Adrenal gland (tissue), 12 donors: ENCODE results near the gene PRMT2. TPM values are rescaled to one million over a fixed set of nuclear protein-coding genes. Genes with fewer than 3 reads are reported as not detected.
A peak's percentile ranks its signal among the peaks of the same experiment; 100 is the strongest.

ENCODE experiments used
- DNase-seq, 7 donors: peaks; one replicate each; pipeline ENCODE4 v3.0.0-alpha.2; 2019 to 2020
- H3K27ac ChIP-seq, 5 donors: fragments of 200-600 bp; sonication (generic) in 4 of 5; 1 replicate in 3 of 5; 2 replicates in 2 of 5; pipeline versions ENCODE4 v1.5.1 to v1.8.0; 2016 to 2020; ENCODE audit warnings: mild to moderate bottlenecking in 1 of 5
- H3K27me3 ChIP-seq: fragments of 200-600 bp; 2 replicates; pipeline ENCODE4 v1.8.0; 2021
- H3K36me3 ChIP-seq, 2 donors: fragments of 200-600 bp; replicated peaks in 1 of 2; 1 replicate in 1 of 2; 2 replicates in 1 of 2; pipeline versions ENCODE4 v1.5.1 to v1.8.0; 2018 to 2022
- H3K4me1 ChIP-seq, 2 donors: fragments of 200-600 bp; replicated peaks in 1 of 2; 1 replicate in 1 of 2; 2 replicates in 1 of 2; pipeline versions ENCODE4 v1.5.1 to v1.8.0; 2018 to 2021
- H3K4me3 ChIP-seq, 4 donors: fragments of 200-600 bp; sonication (generic) in 3 of 4; one replicate each; pipeline ENCODE4 v1.5.1; 2016 to 2018
- H3K9me3 ChIP-seq, 3 donors: fragments of 200-600 bp; sonication (generic) in 1 of 3; replicated peaks in 1 of 3; 1 replicate in 2 of 3; 2 replicates in 1 of 3; pipeline versions ENCODE4 v1.5.1 to v1.8.0; 2016 to 2021
- CTCF ChIP-seq, 6 experiments: fragments of 450-650 bp in 4 of 6; fragments of 200-600 bp in 2 of 6; sonication (generic) in 1 of 6; IDR thresholded peaks; 1 replicate in 5 of 6; 2 replicates in 1 of 6; pipeline versions ENCODE4 v1.5.1 to v1.8.0; 2016 to 2021; ENCODE audit warnings: antibody characterized with exemption in 6 of 6, mild to moderate bottlenecking in 2 of 6, moderate library complexity in 1 of 6
- POLR2A ChIP-seq, 2 donors: fragments of 450-650 bp; IDR thresholded peaks; one replicate each; pipeline ENCODE4 v1.6.1; 2017; ENCODE audit warnings: antibody characterized with exemption in 2 of 2, mild to moderate bottlenecking in 2 of 2, moderate library complexity in 1 of 2
- WGBS, 4 donors: extraction: QIAGEN DNeasy Blood & Tissue Kit in 2 of 4; methylation state at CpG; one replicate each; pipeline versions ENCODE4 v1.1.5 to v1.1.7; 2013 to 2017; 5-methylcytosine and 5-hydroxymethylcytosine counted together
- intact Hi-C, 2 donors: fragments of 100-400 bp; cut with DNase I; formaldehyde crosslinking; loops; one replicate each; pipeline versions ENCODE4 v1.14.1 to v1.15.0; 2022 to 2023
- polyA plus RNA-seq, 3 donors: library from polyadenylated mRNA; stranded (reverse); fragments of 200-250 nt in 2 of 3; fragments of 350-450 nt in 1 of 3; fragmentation: Illumina TruSeq in 1 of 3; extraction: RNeasy Lipid Tissue Mini Kit (QIAGEN cat#74804) in 1 of 3; gene quantifications; one replicate each; pipeline ENCODE4 v1.2.3, GENCODE V29; 2013 to 2014
- total RNA-seq, 9 donors: library from RNA; depleted of rRNA in 4 of 9; stranded (reverse); fragments of >200 nt in 4 of 9; fragments of 120-200 nt in 1 of 9; fragmentation: NEBNext Ultra II Directional in 1 of 9; extraction: Animal tissue kit (Norgen Biotek cat#: 25700) in 1 of 9; gene quantifications; one replicate each; pipeline versions ENCODE4 v1.1.0 to v1.2.4, GENCODE V29; 2013 to 2023
- donor health status: healthy with polysubstance abuse.
- donor health status: Bipolar disorder and iron deficiency.
- donor health status: DM: yes; HTN: yes; CAD: no.
- donor health status: DM: no; HTN: no; CAD: no.
- donor health status: DM: no; HTN: no; CAD: no.
- donor health status: DM: yes; HTN: yes; CAD: no.

PRMT2 gene
- total and polyA plus RNA-seq, 12 donors = 47.4 to 115 (median 74.5) TPM

- Histone ChIP-seq H3K27me3 (no peaks in the 10 kb centered on the region), H3K4me1 (peaks cover 0 to 17% of the 10 kb centered on the region in 2 donors), H3K36me3 (no peaks in the 10 kb centered on the region), H3K9me3 (peaks cover 0 to 8% (median 0%) of the 10 kb centered on the region in 3 donors), H3K4me3 (no peak overlapping the region), H3K27ac (no peak overlapping the region)
- no peak for TF ChIP-seq POLR2A (IDR thresholded peaks at IDR 0.05)
- no peak for TF ChIP-seq CTCF (IDR thresholded peaks at IDR 0.05)
- WGBS, 4 donors = 84 to 96% (median 85%) methylated on average over 4 to 8 of the region's 8 CpGs; no CpG with 5 or more reads in 1 of the 4 donors
- DNase-seq = no peak
- intact Hi-C loops = no loop called here
Measured at GRCh38 chr21:46597031-46597430, 38.4 kb upstream of the PRMT2 start.

- 89 to 95% (median 90%) methylated on average over 13 to 20 of the region's 20 CpGs for WGBS, 4 donors
- H3K36me3 ChIP-seq = no peaks in the 10 kb centered on the region
- intact Hi-C loops = no loop called here
- H3K4me3 ChIP-seq = no peak overlapping the region
- no peaks in the 10 kb centered on the region for H3K27me3 ChIP-seq
- TF ChIP-seq CTCF (IDR thresholded peaks at IDR 0.05) (no peak), POLR2A (IDR thresholded peaks at IDR 0.05) (no peak)
- no peak for DNase-seq
- H3K4me1 ChIP-seq = peaks cover 0 to 17% of the 10 kb centered on the region in 2 donors
- H3K27ac ChIP-seq = no peak overlapping the region
- peaks cover 0 to 8% (median 0%) of the 10 kb centered on the region in 3 donors for H3K9me3 ChIP-seq
Measured at GRCh38 chr21:46597896-46598343, 37.6 kb upstream of the PRMT2 start.

GRCh38 chr21:46598581-46599572, 36.6 kb upstream of the PRMT2 start:
- 66 to 79% (median 72%) methylated on average over 32 to 38 of the region's 38 CpGs for WGBS, 4 donors
- Histone ChIP-seq H3K4me3 (no peak overlapping the region), H3K9me3 (peaks cover 0 to 8% (median 0%) of the 10 kb centered on the region in 3 donors), H3K27me3 (no peaks in the 10 kb centered on the region), H3K27ac (peak overlapping the region in 2 of 5 donors; percentile 67 to 68), H3K4me1 (peaks cover 0 to 17% of the 10 kb centered on the region in 2 donors), H3K36me3 (no peaks in the 10 kb centered on the region)
- TF ChIP-seq POLR2A (IDR thresholded peaks at IDR 0.05) (no peak), CTCF (IDR thresholded peaks at IDR 0.05) (no peak)
- peak; percentile 56 to 93 (median 85) for DNase-seq
- intact Hi-C loops = no loop called here

- Histone ChIP-seq H3K36me3 (no peaks in the 10 kb centered on the region), H3K4me3 (no peak overlapping the region), H3K4me1 (peaks cover 0 to 17% of the 10 kb centered on the region in 2 donors), H3K27me3 (no peaks in the 10 kb centered on the region), H3K9me3 (no peaks in the 10 kb centered on the region), H3K27ac (peak overlapping the region in 1 of 5 donors; percentile 2)
- DNase-seq = no peak
- no peak for TF ChIP-seq CTCF (IDR thresholded peaks at IDR 0.05)
- TF ChIP-seq POLR2A (IDR thresholded peaks at IDR 0.05) = no peak
- intact Hi-C loops = no loop called here
- 87 to 90% (median 88%) methylated on average over 5 of the region's 5 CpGs for WGBS, 4 donors
Measured at GRCh38 chr21:46600305-46600704, 35.2 kb upstream of the PRMT2 start.
